Amniotic epithelial cell (primary cell): ENCODE results near the gene GPS1.
A peak's percentile ranks its signal among the peaks of the same experiment; 100 is the strongest.

Source experiments
- DNase-seq: peaks from one replicate; pipeline ENCODE4 v3.0.0-alpha.2; 2010; ENCODE audit warnings: low read depth

GPS1 gene

GRCh38 chr17:82028966-82029365 is 22.7 kb upstream of the GPS1 start:
- DNase-seq, result no peak

- DNase-seq, result no peak
Observed at GRCh38 chr17:82029391-82029790, 22.3 kb upstream of the GPS1 start.

- DNase-seq, result no peak
Observed at GRCh38 chr17:82029990-82030469, 21.7 kb upstream of the GPS1 start.

- DNase-seq, result peak; percentile 83
Observed at GRCh38 chr17:82030470-82031302, 21.0 kb upstream of the GPS1 start.

- DNase-seq, result peak; percentile 12
Observed at GRCh38 chr17:82031303-82031884, 20.3 kb upstream of the GPS1 start, which contains the start of gene RAC3. Gene RAC3 (plus strand): TSS chr17:82031678. CDS start chr17:82031762, 84 bp downstream.

GRCh38 chr17:82031885-82032627 is 19.6 kb upstream of the GPS1 start:
- no peak for DNase-seq

- no peak for DNase-seq
Observed at GRCh38 chr17:82033359-82034085, 18.2 kb upstream of the GPS1 start.

GRCh38 chr17:82034371-82035011 is 17.2 kb upstream of the GPS1 start:
- no peak for DNase-seq

GRCh38 chr17:82035488-82035887 is 16.2 kb upstream of the GPS1 start:
- DNase-seq, result no peak

GRCh38 chr17:82035956-82036633 is 15.6 kb upstream of the GPS1 start:
- DNase-seq, result no peak

- no peak for DNase-seq
Observed at GRCh38 chr17:82036634-82037091, 15.0 kb upstream of the GPS1 start.

- DNase-seq, result peak; percentile 92
Observed at GRCh38 chr17:82037092-82037888, 14.4 kb upstream of the GPS1 start, which contains the start of gene DCXR. Gene DCXR (minus strand): TSS chr17:82037697. CDS start chr17:82037682, 15 bp downstream.

GRCh38 chr17:82037889-82038195 is 13.9 kb upstream of the GPS1 start:
- no peak for DNase-seq

GRCh38 chr17:82038796-82039409 is 12.8 kb upstream of the GPS1 start:
- DNase-seq, result peak; percentile 87

GRCh38 chr17:82039695-82040299 is 11.9 kb upstream of the GPS1 start:
- DNase-seq, result no peak

- DNase-seq, result peak; percentile 37
Observed at GRCh38 chr17:82041144-82041814, 10.4 kb upstream of the GPS1 start.

GRCh38 chr17:82042649-82043048 is 9.0 kb upstream of the GPS1 start:
- no peak for DNase-seq

GRCh38 chr17:82043507-82043906 is 8.2 kb upstream of the GPS1 start:
- DNase-seq, result no peak
